Activated naive CD4-positive, alpha-beta T cell treated with anti-CD3 and anti-CD28 coated beads, Interleukin-2, amount 10 ng/mL, durations not matched to agents 7 days and 5 days (primary cell): ENCODE results near the gene L3MBTL4.
"Not testable (repeated sequence)": the region's sequence is repeated elsewhere in the genome, so short reads cannot be mapped to it uniquely, and the experiment has no call there.

Experiments
- CTCF ChIA-PET: fragments of 350-600 bp; sonication (Branson Sonifier 250); formaldehyde crosslinking; loops from one replicate; lab custom pipeline; 2021; ENCODE audit warnings: antibody characterized with exemption; lab: Charles Lee
- DNase-seq: peaks from one replicate; pipeline ENCODE4 v3.0.0-alpha.2; 2020
- H3K27ac Mint-ChIP-seq: one replicate; pipeline ENCODE4 v1.8.0; 2021; ENCODE audit warnings: mild to moderate bottlenecking, moderate library complexity, mixed read lengths
- H3K27me3 Mint-ChIP-seq: one replicate; pipeline ENCODE4 v1.8.0; 2021; ENCODE audit warnings: mild to moderate bottlenecking, mixed read lengths
- H3K36me3 Mint-ChIP-seq: one replicate; pipeline ENCODE4 v1.8.0; 2021; ENCODE audit warnings: mixed read lengths
- H3K4me1 Mint-ChIP-seq: one replicate; pipeline ENCODE4 v1.8.0; 2021; ENCODE audit warnings: mixed read lengths
- H3K4me3 Mint-ChIP-seq: one replicate; pipeline ENCODE4 v1.8.0; 2021; ENCODE audit warnings: mild to moderate bottlenecking, moderate library complexity, mixed read lengths
- H3K9me3 Mint-ChIP-seq: one replicate; pipeline ENCODE4 v1.8.0; 2021; ENCODE audit warnings: mixed read lengths

The L3MBTL4 gene

DNA sequence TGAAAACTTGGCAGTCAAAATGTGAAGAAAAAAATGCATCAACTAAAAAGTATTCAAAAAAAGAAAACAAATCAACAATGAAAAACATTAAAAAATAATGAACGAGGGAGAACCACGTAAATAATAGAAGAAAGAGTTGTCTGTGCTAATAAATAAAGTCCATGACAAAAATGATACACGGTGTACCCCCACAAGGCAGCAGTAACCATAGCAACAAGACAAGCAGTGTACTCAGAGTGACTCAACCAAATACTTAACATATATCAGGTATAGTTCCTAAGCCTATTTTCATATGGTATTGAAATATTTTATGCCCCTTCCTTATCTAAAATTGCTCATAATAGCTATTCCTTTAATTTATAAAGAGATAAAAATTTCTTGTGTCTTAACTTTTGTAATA is 357.1 kb downstream of the L3MBTL4 start:
- Mint-ChIP-seq H3K36me3 (no peaks in the 10 kb centered on the region), H3K4me1 (no peaks in the 10 kb centered on the region), H3K27ac (no peak overlapping the region), H3K9me3 (no peaks in the 10 kb centered on the region), H3K4me3 (no peak overlapping the region), H3K27me3 (no peaks in the 10 kb centered on the region)
- CTCF ChIA-PET = no interaction called here
- DNase-seq = no peak

DNA sequence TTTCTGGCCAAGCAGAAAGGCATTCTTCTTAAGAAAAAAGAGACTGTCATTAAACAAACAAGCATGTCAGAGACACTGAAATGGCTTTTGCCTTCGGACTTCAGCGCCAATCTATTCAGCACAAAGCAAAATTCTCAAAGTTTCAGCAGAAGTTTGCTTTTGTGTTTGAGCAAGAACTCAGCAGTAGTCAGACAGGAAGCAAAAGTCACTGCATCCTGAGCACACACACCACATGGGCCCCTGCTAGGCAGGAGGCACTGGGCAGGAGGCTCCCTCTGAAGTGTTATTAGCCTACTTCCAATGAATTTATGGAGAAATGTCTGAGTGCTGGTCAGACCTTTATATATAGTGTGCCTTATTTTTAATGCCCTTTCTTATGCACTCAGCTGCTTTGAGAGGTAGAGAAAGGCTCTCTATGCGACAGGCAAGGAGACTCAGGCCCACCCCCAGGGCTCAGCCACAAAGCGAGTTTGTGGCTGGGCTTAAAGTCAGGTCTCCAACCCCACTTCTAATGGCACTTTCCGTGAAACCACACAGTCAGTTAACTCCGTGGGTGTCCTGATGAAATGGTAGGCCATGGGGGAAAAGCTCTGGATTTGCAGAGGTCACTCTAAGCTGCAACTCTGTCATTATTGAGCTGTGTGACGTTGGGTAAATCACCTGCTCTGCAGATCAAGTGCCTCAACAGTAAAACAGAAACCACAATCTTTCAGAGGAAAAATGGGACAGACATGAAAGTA is 358.4 kb downstream of the L3MBTL4 start:
- no peaks in the 10 kb centered on the region for H3K36me3 Mint-ChIP-seq
- H3K4me1 Mint-ChIP-seq = no peaks in the 10 kb centered on the region
- H3K27me3 Mint-ChIP-seq = no peaks in the 10 kb centered on the region
- H3K9me3 Mint-ChIP-seq = no peaks in the 10 kb centered on the region
- DNase-seq = no peak
- CTCF ChIA-PET = interaction anchor here (0.5 kb wide), 1 partner anchor 15 kb away, joined by 4 read pairs; no protein-coding TSS in a partner anchor
- H3K4me3 Mint-ChIP-seq = no peak overlapping the region
- no peak overlapping the region for H3K27ac Mint-ChIP-seq

DNA sequence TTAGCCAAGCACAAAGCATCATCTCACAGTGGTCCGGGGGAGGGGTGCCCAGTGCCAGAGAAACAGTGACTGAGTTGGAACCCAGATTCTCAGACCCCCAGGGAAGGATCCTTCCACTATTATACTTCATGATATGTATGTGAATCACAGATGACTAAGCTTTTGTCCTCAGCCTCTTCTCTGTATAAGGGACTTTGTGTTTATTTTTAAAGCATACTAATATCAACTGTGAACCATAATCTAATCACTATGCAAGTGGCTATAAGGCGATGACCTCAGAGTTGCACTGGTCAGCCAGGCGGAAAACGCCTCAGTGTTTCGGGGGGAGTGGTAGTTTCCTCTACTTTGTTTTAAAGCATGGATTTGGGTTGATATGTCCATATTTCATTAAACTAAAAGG is 359.0 kb downstream of the L3MBTL4 start:
- Mint-ChIP-seq H3K4me3 (no peak overlapping the region), H3K27ac (no peak overlapping the region), H3K9me3 (no peaks in the 10 kb centered on the region), H3K4me1 (no peaks in the 10 kb centered on the region), H3K27me3 (no peaks in the 10 kb centered on the region), H3K36me3 (no peaks in the 10 kb centered on the region)
- DNase-seq = no peak
- CTCF ChIA-PET = no interaction called here

DNA sequence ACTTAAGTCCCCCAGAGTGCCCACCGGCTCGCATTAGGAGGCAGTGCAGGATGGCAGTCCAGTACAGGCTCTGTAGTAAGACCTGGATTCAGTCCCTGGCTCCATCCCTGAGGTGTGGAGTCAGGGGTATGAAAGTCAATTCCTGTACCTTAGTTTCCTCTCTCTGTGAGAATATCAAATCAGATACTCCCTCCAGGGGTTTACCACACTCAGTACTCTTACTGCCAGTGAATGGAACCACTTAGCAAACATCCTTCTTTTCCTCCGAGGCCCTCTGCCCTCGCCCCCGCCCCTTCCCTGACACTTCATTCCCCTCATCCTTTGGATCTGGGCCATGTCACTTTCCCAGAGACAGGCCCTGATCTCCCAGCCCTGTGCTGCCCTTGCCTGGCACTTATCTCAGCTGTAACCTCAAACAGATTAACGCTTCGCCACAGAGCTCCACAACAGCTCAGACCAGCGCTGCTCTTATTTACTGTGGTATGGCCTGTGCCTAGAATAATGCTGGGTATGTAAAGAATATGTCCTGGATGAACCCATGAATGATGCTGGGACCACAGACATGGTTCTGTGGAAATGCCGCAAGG is 360.4 kb downstream of the L3MBTL4 start:
- H3K36me3 Mint-ChIP-seq = no peaks in the 10 kb centered on the region
- no peaks in the 10 kb centered on the region for H3K4me1 Mint-ChIP-seq
- H3K27ac Mint-ChIP-seq = no peak overlapping the region
- no peak overlapping the region for H3K4me3 Mint-ChIP-seq
- CTCF ChIA-PET = no interaction called here
- H3K9me3 Mint-ChIP-seq = no peaks in the 10 kb centered on the region
- DNase-seq = no peak
- H3K27me3 Mint-ChIP-seq = no peaks in the 10 kb centered on the region

DNA sequence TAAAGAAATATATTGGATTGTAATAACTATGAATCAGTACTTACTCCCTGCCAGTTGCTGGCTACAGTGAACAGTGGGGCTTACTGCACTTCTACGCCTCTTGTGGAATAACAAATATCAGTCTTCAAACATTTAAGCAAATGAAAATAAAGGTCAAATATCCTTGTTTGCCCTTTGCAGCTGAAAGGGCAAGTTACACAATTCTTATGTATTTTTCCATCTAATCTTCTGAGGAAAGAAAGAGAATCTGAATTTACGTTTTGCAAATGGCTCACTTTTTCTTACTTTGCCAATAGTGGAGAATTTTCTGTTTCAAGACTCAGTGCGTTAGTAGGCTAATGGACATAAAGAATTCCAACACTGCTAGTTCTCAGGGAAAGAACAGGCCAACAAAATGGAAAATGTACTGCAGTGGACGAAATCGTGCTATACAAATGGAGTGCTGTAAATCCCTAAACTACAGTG is 362.2 kb downstream of the L3MBTL4 start:
- Mint-ChIP-seq H3K4me1 (no peaks in the 10 kb centered on the region), H3K36me3 (no peaks in the 10 kb centered on the region), H3K27ac (no peak overlapping the region), H3K4me3 (no peak overlapping the region), H3K9me3 (no peaks in the 10 kb centered on the region), H3K27me3 (no peaks in the 10 kb centered on the region)
- CTCF ChIA-PET = no interaction called here
- no peak for DNase-seq

DNA sequence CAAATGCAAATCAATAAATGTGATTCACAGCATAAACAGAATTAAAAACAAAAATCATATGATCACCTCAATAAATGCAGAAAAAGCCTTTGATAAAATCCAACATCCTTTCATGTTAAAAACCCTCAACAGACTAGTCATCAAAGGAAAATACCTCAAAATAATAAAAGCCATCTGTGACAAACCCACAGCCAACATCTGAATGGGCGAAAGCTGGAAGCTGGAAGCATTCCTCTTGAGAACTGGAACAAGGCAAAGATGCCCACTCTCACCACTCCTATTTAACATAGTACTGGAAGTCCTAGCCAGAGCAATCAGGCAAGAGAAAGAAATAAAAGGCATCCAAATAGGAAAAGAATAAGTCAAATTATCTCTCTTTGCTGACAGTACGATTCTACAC is 367.1 kb downstream of the L3MBTL4 start:
- H3K36me3 Mint-ChIP-seq, H3K9me3 Mint-ChIP-seq, H3K27ac Mint-ChIP-seq, H3K4me1 Mint-ChIP-seq, H3K4me3 Mint-ChIP-seq, DNase-seq, CTCF ChIA-PET, H3K27me3 Mint-ChIP-seq: not testable (repeated sequence)

GRCh38 chr18:6044773-6045172 is 369.9 kb downstream of the L3MBTL4 start:
- Mint-ChIP-seq H3K27me3 (no peaks in the 10 kb centered on the region), H3K9me3 (peaks cover 7% of the 10 kb centered on the region), H3K4me3 (no peak overlapping the region), H3K4me1 (no peaks in the 10 kb centered on the region), H3K36me3 (no peaks in the 10 kb centered on the region), H3K27ac (no peak overlapping the region)
- no peak for DNase-seq
- CTCF ChIA-PET = interaction anchor here (0.6 kb wide), 1 partner anchor 165 kb away, joined by 4 read pairs; no protein-coding TSS in a partner anchor

DNA sequence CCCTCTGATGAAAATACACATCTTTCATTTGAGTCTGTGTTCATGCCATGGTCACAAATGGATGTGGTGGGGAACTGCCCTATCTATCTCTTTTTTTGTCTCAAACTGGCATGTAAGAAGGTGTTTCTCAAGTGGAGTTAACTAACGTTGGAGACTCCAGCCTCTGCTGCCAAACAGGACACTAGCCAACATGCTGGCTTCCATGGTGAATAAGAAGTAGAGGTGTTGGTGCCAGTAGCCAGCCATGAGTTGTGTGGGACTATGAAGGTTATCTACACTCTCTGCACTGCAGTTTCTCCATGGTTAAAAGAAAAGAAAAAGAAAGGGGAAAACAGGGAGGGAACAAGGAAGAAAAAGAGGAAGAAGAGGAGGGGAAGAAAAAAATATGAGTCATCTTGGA is 370.4 kb downstream of the L3MBTL4 start:
- no peak for DNase-seq
- H3K27me3 Mint-ChIP-seq = no peaks in the 10 kb centered on the region
- CTCF ChIA-PET = interaction anchor here (0.6 kb wide), 1 partner anchor 165 kb away, joined by 4 read pairs; no protein-coding TSS in a partner anchor
- no peaks in the 10 kb centered on the region for H3K4me1 Mint-ChIP-seq
- H3K36me3 Mint-ChIP-seq = no peaks in the 10 kb centered on the region
- H3K4me3 Mint-ChIP-seq = no peak overlapping the region
- H3K9me3 Mint-ChIP-seq = peaks cover 7% of the 10 kb centered on the region
- no peak overlapping the region for H3K27ac Mint-ChIP-seq

DNA sequence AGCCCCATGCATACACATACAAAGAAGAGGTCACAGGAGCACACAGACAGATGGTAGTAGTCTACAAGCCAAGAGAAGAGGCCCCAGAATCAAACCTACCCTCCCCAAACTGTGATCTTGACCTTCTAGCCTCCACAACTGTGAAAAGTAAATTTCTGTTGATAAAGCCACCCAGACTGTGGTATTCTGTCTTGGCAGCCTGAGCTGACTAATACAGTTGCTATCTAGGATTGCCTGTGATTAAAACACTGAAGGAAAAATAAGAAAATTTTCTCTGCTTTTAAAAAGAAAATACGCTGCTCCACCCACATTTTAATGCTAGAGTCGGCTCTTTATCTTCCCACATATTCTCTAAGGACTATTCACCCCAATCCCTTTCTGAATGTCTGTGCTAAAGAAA is 375.7 kb downstream of the L3MBTL4 start:
- no peak for DNase-seq
- Mint-ChIP-seq H3K4me3 (no peak overlapping the region), H3K4me1 (no peaks in the 10 kb centered on the region), H3K27me3 (no peaks in the 10 kb centered on the region), H3K9me3 (peaks cover 17% of the 10 kb centered on the region), H3K27ac (no peak overlapping the region), H3K36me3 (no peaks in the 10 kb centered on the region)
- CTCF ChIA-PET = no interaction called here

- H3K27ac Mint-ChIP-seq = no peak overlapping the region
- H3K4me3 Mint-ChIP-seq = no peak overlapping the region
- CTCF ChIA-PET = no interaction called here
- no peaks in the 10 kb centered on the region for H3K27me3 Mint-ChIP-seq
- H3K4me1 Mint-ChIP-seq = no peaks in the 10 kb centered on the region
- no peak for DNase-seq
- H3K36me3 Mint-ChIP-seq = no peaks in the 10 kb centered on the region
- H3K9me3 Mint-ChIP-seq = peaks cover 6% of the 10 kb centered on the region
Measured at GRCh38 chr18:6031442-6031841, 383.3 kb downstream of the L3MBTL4 start.

- CTCF ChIA-PET = no interaction called here
Measured at GRCh38 chr18:6031002-6031401, 383.7 kb downstream of the L3MBTL4 start.

DNA sequence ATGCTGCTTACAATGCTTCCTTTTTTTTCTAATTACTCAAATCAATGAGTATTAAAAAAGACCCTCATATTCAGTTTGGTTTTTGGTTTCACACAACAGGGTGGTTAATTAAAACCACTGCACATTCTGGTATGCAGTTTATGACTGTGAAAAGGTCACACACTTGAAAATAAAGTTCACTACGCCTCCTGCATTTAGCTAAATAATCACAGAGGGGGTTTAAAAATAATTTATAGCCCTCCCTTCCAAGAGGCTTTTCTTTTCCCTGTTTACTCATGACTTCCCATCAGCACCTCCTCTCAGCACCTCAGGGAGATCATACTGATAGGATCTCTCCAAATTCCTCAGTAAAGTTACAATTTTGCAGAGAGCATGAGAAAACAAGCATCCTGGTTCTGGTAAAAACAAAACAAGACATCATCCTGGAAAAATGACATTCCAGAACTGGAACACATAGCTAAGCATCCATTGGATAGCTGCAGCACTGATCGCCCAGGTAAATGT is 389.9 kb downstream of the L3MBTL4 start:
- H3K4me3 Mint-ChIP-seq = no peak overlapping the region
- H3K4me1 Mint-ChIP-seq = peaks cover 5% of the 10 kb centered on the region
- H3K27ac Mint-ChIP-seq = no peak overlapping the region
- no peak for DNase-seq
- H3K9me3 Mint-ChIP-seq = no peaks in the 10 kb centered on the region
- CTCF ChIA-PET = no interaction called here
- no peaks in the 10 kb centered on the region for H3K36me3 Mint-ChIP-seq
- H3K27me3 Mint-ChIP-seq = no peaks in the 10 kb centered on the region

More at GRCh38 chr18:6031002-6031401, 383.7 kb downstream of the L3MBTL4 start:
- Mint-ChIP-seq H3K9me3 (peaks cover 2% of the 10 kb centered on the region), H3K27me3 (no peaks in the 10 kb centered on the region), H3K36me3 (no peaks in the 10 kb centered on the region), H3K27ac (no peak overlapping the region), H3K4me3 (no peak overlapping the region), H3K4me1 (no peaks in the 10 kb centered on the region)
- DNase-seq = no peak

DNA sequence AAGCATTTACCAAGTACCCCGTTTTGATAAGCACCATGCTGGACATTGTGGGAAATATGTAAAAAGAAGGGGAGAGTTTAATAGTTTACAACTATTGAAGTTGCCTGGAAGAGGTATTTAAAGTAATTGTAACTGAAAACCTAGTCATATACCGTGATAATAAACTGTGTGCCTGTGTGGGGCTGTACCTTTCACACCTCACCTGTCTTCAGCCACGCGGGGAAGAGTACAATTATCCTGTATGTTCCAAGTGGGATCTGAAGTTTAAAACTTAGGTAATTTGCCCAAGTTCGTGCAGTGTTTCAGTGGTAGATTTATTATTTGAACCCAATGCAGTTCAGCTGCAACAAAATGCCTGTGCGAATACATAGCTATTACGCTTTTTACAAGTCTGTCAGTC is 391.2 kb downstream of the L3MBTL4 start:
- Mint-ChIP-seq H3K4me3 (no peak overlapping the region), H3K27me3 (no peaks in the 10 kb centered on the region), H3K36me3 (no peaks in the 10 kb centered on the region), H3K9me3 (no peaks in the 10 kb centered on the region), H3K27ac (no peak overlapping the region), H3K4me1 (peaks cover 5% of the 10 kb centered on the region)
- CTCF ChIA-PET = no interaction called here
- DNase-seq = no peak

DNA sequence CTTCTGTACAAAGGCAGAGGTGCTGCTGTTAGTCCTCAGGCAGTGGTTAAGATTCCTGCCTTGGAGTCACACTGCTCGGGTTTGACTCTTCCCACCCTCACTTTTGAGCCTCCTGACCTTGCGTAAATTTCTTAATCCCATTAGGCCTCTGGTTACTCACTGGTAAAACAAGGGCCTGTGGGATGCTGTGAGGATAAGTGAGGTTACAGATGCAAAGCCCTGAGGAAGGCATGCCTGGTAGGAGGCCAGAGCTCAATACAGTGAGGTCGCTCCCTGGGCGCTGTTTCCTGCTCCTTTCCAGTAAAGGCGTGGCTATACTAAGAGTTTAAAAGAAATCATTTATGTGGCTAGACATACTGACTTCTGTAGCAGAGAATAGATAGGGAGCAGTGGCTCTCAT is 391.9 kb downstream of the L3MBTL4 start:
- CTCF ChIA-PET = no interaction called here
- Mint-ChIP-seq H3K36me3 (no peaks in the 10 kb centered on the region), H3K4me1 (peaks cover 5% of the 10 kb centered on the region), H3K27ac (no peak overlapping the region), H3K9me3 (no peaks in the 10 kb centered on the region), H3K4me3 (no peak overlapping the region), H3K27me3 (no peaks in the 10 kb centered on the region)
- no peak for DNase-seq

GRCh38 chr18:6022074-6022444 is 392.7 kb downstream of the L3MBTL4 start:
- H3K4me3 Mint-ChIP-seq = no peak overlapping the region
- no peak overlapping the region for H3K27ac Mint-ChIP-seq
- no peaks in the 10 kb centered on the region for H3K27me3 Mint-ChIP-seq
- no peaks in the 10 kb centered on the region for H3K36me3 Mint-ChIP-seq
- DNase-seq = no peak
- peaks cover 5% of the 10 kb centered on the region for H3K4me1 Mint-ChIP-seq
- no peaks in the 10 kb centered on the region for H3K9me3 Mint-ChIP-seq
- CTCF ChIA-PET = no interaction called here
